KMS-11 (cell line): ENCODE results near the gene PPP1R3A.

Source experiments
- H2AFZ ChIP-seq: fragments of 200-600 bp; sonication (generic); 2 replicates; pipeline ENCODE4 v1.6.1; 2016; ENCODE audit warnings: antibody characterized with exemption, mixed run types, low read depth
- H3K27ac ChIP-seq: fragments of 200-600 bp; sonication (generic); 2 replicates; pipeline ENCODE4 v1.6.1; 2016; ENCODE audit warnings: mild to moderate bottlenecking, mixed run types
- H3K27me3 ChIP-seq: fragments of 200-600 bp; sonication (generic); 2 replicates; pipeline ENCODE4 v1.6.1; 2017; ENCODE audit warnings: mild to moderate bottlenecking, low read depth, mixed run types, moderate library complexity; ENCODE audit not compliant: insufficient read depth
- H3K36me3 ChIP-seq: fragments of 200-600 bp; sonication (generic); 2 replicates; pipeline ENCODE4 v1.6.1; 2017; ENCODE audit warnings: mild to moderate bottlenecking, mixed run types; ENCODE audit not compliant: insufficient read depth
- H3K4me1 ChIP-seq: fragments of 200-600 bp; sonication (generic); 2 replicates; pipeline ENCODE4 v1.6.1; 2016; ENCODE audit warnings: mild to moderate bottlenecking, low read depth, mixed run types; ENCODE audit not compliant: poor library complexity, severe bottlenecking
- H3K4me2 ChIP-seq: fragments of 200-600 bp; sonication (generic); 2 replicates; pipeline ENCODE4 v1.7.0; 2016; ENCODE audit warnings: mild to moderate bottlenecking, mixed run types
- H3K4me3 ChIP-seq: fragments of 200-600 bp; sonication (generic); IDR thresholded peaks from 2 replicates; pipeline ENCODE4 v1.6.1; 2017; ENCODE audit warnings: low read depth, low read length, mixed read lengths; ENCODE audit not compliant: insufficient read depth
- H3K79me2 ChIP-seq: fragments of 200-600 bp; sonication (generic); 2 replicates; pipeline ENCODE4 v1.6.1; 2016; ENCODE audit warnings: low read depth, mixed run types; ENCODE audit not compliant: insufficient read depth
- H3K9ac ChIP-seq: fragments of 200-600 bp; sonication (generic); 2 replicates; pipeline ENCODE4 v1.6.1; 2016; ENCODE audit warnings: mild to moderate bottlenecking, mixed run types
- H4K20me1 ChIP-seq: fragments of 200-600 bp; sonication (generic); 2 replicates; pipeline ENCODE4 v1.6.1; 2016; ENCODE audit warnings: mild to moderate bottlenecking, mixed run types; ENCODE audit not compliant: insufficient read depth
- CTCF ChIP-seq: fragments of 200-600 bp; sonication (generic); conservative IDR thresholded peaks from 2 replicates; pipeline ENCODE4 v1.6.1; 2017; ENCODE audit warnings: low read depth, mild to moderate bottlenecking, antibody characterized with exemption, low read length, moderate library complexity, mixed read lengths

Gene PPP1R3A

GRCh38 chr7:113872981-113873380 lies 45.8 kb downstream of the PPP1R3A start:
- TF ChIP-seq CTCF = no peak
- Histone ChIP-seq H2AFZ (no peak overlapping the region), H3K9ac (no peak overlapping the region), H3K79me2 (no peaks in the 10 kb centered on the region), H3K27ac (no peak overlapping the region), H3K27me3 (no peaks in the 10 kb centered on the region), H3K4me3 (no peak overlapping the region), H3K36me3 (no peaks in the 10 kb centered on the region), H3K4me2 (no peak overlapping the region), H3K4me1 (no peaks in the 10 kb centered on the region), H4K20me1 (no peaks in the 10 kb centered on the region)

- Histone ChIP-seq H3K4me2 (no peak overlapping the region), H3K27me3 (no peaks in the 10 kb centered on the region), H3K36me3 (no peaks in the 10 kb centered on the region), H4K20me1 (no peaks in the 10 kb centered on the region), H2AFZ (no peak overlapping the region), H3K4me3 (no peak overlapping the region), H3K9ac (no peak overlapping the region), H3K79me2 (no peaks in the 10 kb centered on the region), H3K27ac (no peak overlapping the region), H3K4me1 (no peaks in the 10 kb centered on the region)
- TF ChIP-seq CTCF = no peak
These were observed 51.5 kb downstream of the PPP1R3A start for GRCh38 chr7:113867325-113867724.

GRCh38 chr7:113856010-113856409 lies 62.8 kb downstream of the PPP1R3A start:
- Histone ChIP-seq H3K27ac (no peak overlapping the region), H4K20me1 (no peaks in the 10 kb centered on the region), H2AFZ (no peak overlapping the region), H3K27me3 (no peaks in the 10 kb centered on the region), H3K4me1 (no peaks in the 10 kb centered on the region), H3K36me3 (no peaks in the 10 kb centered on the region; the same call in 1 of the 2 replicates), H3K4me2 (no peak overlapping the region), H3K4me3 (no peak overlapping the region), H3K79me2 (no peaks in the 10 kb centered on the region), H3K9ac (no peak overlapping the region)
- no peak for TF ChIP-seq CTCF

GRCh38 chr7:113840954-113841353 lies 77.9 kb downstream of the PPP1R3A start:
- TF ChIP-seq CTCF = no peak
- Histone ChIP-seq H3K79me2 (no peaks in the 10 kb centered on the region), H3K27ac (no peak overlapping the region), H4K20me1 (no peaks in the 10 kb centered on the region), H3K27me3 (no peaks in the 10 kb centered on the region), H3K4me1 (no peaks in the 10 kb centered on the region), H3K36me3 (no peaks in the 10 kb centered on the region), H3K9ac (no peak overlapping the region), H3K4me3 (no peak overlapping the region), H3K4me2 (no peak overlapping the region), H2AFZ (no peak overlapping the region)

GRCh38 chr7:113835367-113835766 lies 83.4 kb downstream of the PPP1R3A start:
- H3K27me3 ChIP-seq = no peaks in the 10 kb centered on the region
- H2AFZ ChIP-seq = no peak overlapping the region
- no peaks in the 10 kb centered on the region for H4K20me1 ChIP-seq
- H3K27ac ChIP-seq = no peak overlapping the region
- H3K4me2 ChIP-seq = no peak overlapping the region
- H3K4me1 ChIP-seq = no peaks in the 10 kb centered on the region
- no peak for TF ChIP-seq CTCF
- H3K79me2 ChIP-seq = no peaks in the 10 kb centered on the region
- H3K9ac ChIP-seq = no peak overlapping the region
- H3K36me3 ChIP-seq = no peaks in the 10 kb centered on the region
- H3K4me3 ChIP-seq = no peak overlapping the region
